Neural progenitor cell (in vitro differentiated cells): ENCODE results near the gene MBP. TPM values are rescaled to one million over a fixed set of nuclear protein-coding genes. Genes with fewer than 3 reads are reported as not detected.
A peak's percentile ranks its signal among the peaks of the same experiment; 100 is the strongest.

Source experiments
- DNase-seq: peaks from one replicate; pipeline ENCODE4 v3.0.0-alpha.2; 2016; ENCODE audit warnings: low spot score
- H2AFZ ChIP-seq: fragments of 200-600 bp; sonication (generic); replicated peaks from 2 replicates; pipeline ENCODE4 v1.6.1; 2016; ENCODE audit warnings: antibody characterized with exemption
- H3F3A ChIP-seq: fragments of 200-600 bp; sonication (generic); 2 replicates; pipeline ENCODE4 v1.6.1; 2016; ENCODE audit warnings: antibody characterized with exemption, low read depth
- H3K27ac ChIP-seq: fragments of 200-600 bp; sonication (generic); 2 replicates; pipeline ENCODE4 v1.5.1; 2016; ENCODE audit warnings: mild to moderate bottlenecking
- H3K27me3 ChIP-seq: fragments of 200-600 bp; sonication (generic); 2 replicates; pipeline ENCODE4 v1.6.1; 2016; ENCODE audit warnings: mild to moderate bottlenecking, moderate library complexity
- H3K36me3 ChIP-seq: fragments of 200-600 bp; sonication (generic); 2 replicates; pipeline ENCODE4 v1.5.1; 2016
- H3K4me1 ChIP-seq: fragments of 200-600 bp; sonication (generic); 2 replicates; pipeline ENCODE4 v1.6.1; 2016; ENCODE audit warnings: mixed run types
- H3K4me2 ChIP-seq: fragments of 200-600 bp; sonication (generic); 2 replicates; pipeline ENCODE4 v1.6.1; 2016
- H3K4me3 ChIP-seq: fragments of 200-600 bp; sonication (generic); 2 replicates; pipeline ENCODE4 v1.5.1; 2016
- H3K79me2 ChIP-seq: fragments of 200-600 bp; sonication (generic); 2 replicates; pipeline ENCODE4 v1.6.1; 2016; ENCODE audit warnings: low read depth
- H3K9ac ChIP-seq: fragments of 200-600 bp; sonication (generic); 2 replicates; pipeline ENCODE4 v1.6.1; 2016
- H3K9me3 ChIP-seq: fragments of 200-600 bp; sonication (generic); 2 replicates; pipeline ENCODE4 v1.5.1; 2016; ENCODE audit warnings: low read depth
- H4K20me1 ChIP-seq: fragments of 200-600 bp; sonication (generic); 2 replicates; pipeline ENCODE4 v1.6.1; 2016; ENCODE audit warnings: low read depth
- H3K27ac Mint-ChIP-seq: 3 replicates; pipeline ENCODE4 v1.8.0; 2021; ENCODE audit warnings: mixed read lengths
- H3K27me3 Mint-ChIP-seq: 2 replicates; pipeline ENCODE4 v1.8.0; 2022; ENCODE audit warnings: low read depth, mild to moderate bottlenecking, inconsistent platforms, moderate library complexity, mixed read lengths; ENCODE audit not compliant: insufficient read depth
- H3K36me3 Mint-ChIP-seq: 3 replicates; pipeline ENCODE4 v1.8.0; 2021; ENCODE audit warnings: mixed read lengths
- H3K4me1 Mint-ChIP-seq: 3 replicates; pipeline ENCODE4 v1.8.0; 2021; ENCODE audit warnings: mixed read lengths
- H3K4me3 Mint-ChIP-seq: 3 replicates; pipeline ENCODE4 v1.8.0; 2021; ENCODE audit warnings: mild to moderate bottlenecking, moderate library complexity, mixed read lengths
- H3K9me3 Mint-ChIP-seq: 3 replicates; pipeline ENCODE4 v1.8.0; 2020; ENCODE audit warnings: mixed read lengths
- CTCF ChIP-seq: fragments of 200-600 bp; sonication (generic); IDR thresholded peaks from 2 replicates; pipeline ENCODE4 v1.5.1; 2017; ENCODE audit warnings: antibody characterized with exemption, mild to moderate bottlenecking
- EZH2 ChIP-seq: fragments of 200-600 bp; sonication (generic); IDR thresholded peaks from 2 replicates; pipeline ENCODE4 v1.6.1; 2017; ENCODE audit warnings: antibody characterized with exemption, mild to moderate bottlenecking, moderate library complexity
- EZH2phosphoT487 ChIP-seq: fragments of 200-600 bp; sonication (generic); IDR thresholded peaks from 2 replicates; pipeline ENCODE4 v1.6.1; 2017; ENCODE audit warnings: antibody characterized with exemption
- total RNA-seq: library from RNA; depleted of rRNA; stranded (reverse); fragments of >200 nt; gene quantifications from 2 replicates; pipeline ENCODE4 v1.2.3, GENCODE V29; 2015; ENCODE audit warnings: low replicate concordance

Gene MBP
- total RNA-seq, 1 donor from 2014 or later: 0.64 TPM

GRCh38 chr18:77116201-77117080, 16.1 kb downstream of the MBP start:
- H3K4me3 ChIP-seq: no peak overlapping the region
- DNase-seq: no peak

GRCh38 chr18:77115192-77115953, 17.2 kb downstream of the MBP start:
- Histone ChIP-seq H3F3A (no peaks in the 10 kb centered on the region), H3K79me2 (no peaks in the 10 kb centered on the region), H2AFZ (no peak overlapping the region), H3K27ac (no peak overlapping the region), H4K20me1 (no peaks in the 10 kb centered on the region), H3K27me3 (no peaks in the 10 kb centered on the region), H3K4me2 (no peak overlapping the region), H3K36me3 (no peaks in the 10 kb centered on the region), H3K9ac (no peak overlapping the region), H3K4me3 (no peak overlapping the region), H3K4me1 (no peaks in the 10 kb centered on the region), H3K9me3 (no peaks in the 10 kb centered on the region)
- no peak for TF ChIP-seq CTCF
- TF ChIP-seq EZH2phosphoT487: no peak
- no peak for TF ChIP-seq EZH2
- no peak overlapping the region for H3K27ac Mint-ChIP-seq
- peaks cover 6% of the 10 kb centered on the region for H3K27me3 Mint-ChIP-seq
- no peaks in the 10 kb centered on the region for H3K36me3 Mint-ChIP-seq
- H3K9me3 Mint-ChIP-seq: peaks cover 5% of the 10 kb centered on the region
- peaks cover 14% of the 10 kb centered on the region for H3K4me1 Mint-ChIP-seq
- H3K4me3 Mint-ChIP-seq: no peak overlapping the region
- DNase-seq: no peak

More at GRCh38 chr18:77116201-77117080, 16.1 kb downstream of the MBP start:
- H3K4me2 ChIP-seq: no peak overlapping the region
- Mint-ChIP-seq H3K4me1 (peaks cover 16% of the 10 kb centered on the region), H3K27ac (peak overlapping the region; percentile 82), H3K36me3 (no peaks in the 10 kb centered on the region), H3K27me3 (peaks cover 4% of the 10 kb centered on the region), H3K4me3 (no peak overlapping the region), H3K9me3 (peaks cover 8% of the 10 kb centered on the region)
- H4K20me1 ChIP-seq: no peaks in the 10 kb centered on the region
- no peaks in the 10 kb centered on the region for H3F3A ChIP-seq
- no peak for TF ChIP-seq EZH2
- TF ChIP-seq EZH2phosphoT487: no peak
- no peak for TF ChIP-seq CTCF
- H3K9me3 ChIP-seq: no peaks in the 10 kb centered on the region
- no peak overlapping the region for H3K9ac ChIP-seq
- no peaks in the 10 kb centered on the region for H3K4me1 ChIP-seq
- no peaks in the 10 kb centered on the region for H3K79me2 ChIP-seq
- H3K27ac ChIP-seq: no peak overlapping the region
- no peaks in the 10 kb centered on the region for H3K36me3 ChIP-seq
- no peaks in the 10 kb centered on the region for H3K27me3 ChIP-seq
- H2AFZ ChIP-seq: no peak overlapping the region

- Histone ChIP-seq H3K4me2 (no peak overlapping the region), H3K79me2 (no peaks in the 10 kb centered on the region), H4K20me1 (no peaks in the 10 kb centered on the region), H2AFZ (no peak overlapping the region), H3K27ac (no peak overlapping the region), H3K9me3 (no peaks in the 10 kb centered on the region), H3K9ac (no peak overlapping the region), H3K27me3 (no peaks in the 10 kb centered on the region), H3K36me3 (no peaks in the 10 kb centered on the region), H3K4me3 (no peak overlapping the region), H3F3A (no peaks in the 10 kb centered on the region), H3K4me1 (no peaks in the 10 kb centered on the region)
- Mint-ChIP-seq H3K27ac (no peak overlapping the region), H3K9me3 (peaks cover 5% of the 10 kb centered on the region), H3K36me3 (no peaks in the 10 kb centered on the region), H3K4me3 (no peak overlapping the region), H3K27me3 (peaks cover 7% of the 10 kb centered on the region), H3K4me1 (peaks cover 14% of the 10 kb centered on the region)
- DNase-seq: no peak
- TF ChIP-seq EZH2phosphoT487 (no peak), EZH2 (no peak), CTCF (no peak)
Measured at GRCh38 chr18:77114415-77115191, 18.0 kb downstream of the MBP start.
